Nephron progenitor cell (in vitro differentiated cells): ENCODE results near the gene RIMBP2.

Source experiments
- DNase-seq: peaks from one replicate; pipeline ENCODE4 v3.0.0; 2021
- H3K27ac Mint-ChIP-seq: 2 replicates; pipeline ENCODE4 v1.8.0; 2021; ENCODE audit warnings: mild to moderate bottlenecking, moderate library complexity, mixed read lengths
- H3K27me3 Mint-ChIP-seq: 2 replicates; pipeline ENCODE4 v1.8.0; 2021; ENCODE audit warnings: mild to moderate bottlenecking, low read depth, mixed read lengths; ENCODE audit not compliant: poor library complexity
- H3K36me3 Mint-ChIP-seq: 2 replicates; pipeline ENCODE4 v1.8.0; 2021; ENCODE audit warnings: low read depth, mixed read lengths
- H3K4me1 Mint-ChIP-seq: 2 replicates; pipeline ENCODE4 v1.8.0; 2021; ENCODE audit warnings: mixed read lengths
- H3K4me3 Mint-ChIP-seq: 2 replicates; pipeline ENCODE4 v1.8.0; 2021; ENCODE audit warnings: mild to moderate bottlenecking, moderate library complexity, mixed read lengths
- H3K9me3 Mint-ChIP-seq: 2 replicates; pipeline ENCODE4 v1.8.0; 2021; ENCODE audit warnings: mild to moderate bottlenecking, moderate library complexity, mixed read lengths
- TF ChIP-seq, protein P1 (sequence below): fragments of 200-600 bp; sonication (generic); IDR thresholded peaks from 2 replicates; pipeline ENCODE4 v1.5.0; 2021; ENCODE audit warnings: antibody characterized with exemption

The RIMBP2 gene

GRCh38 chr12:130747867-130748740 lies 32.0 kb upstream of the RIMBP2 start:
- H3K27me3 Mint-ChIP-seq: peaks cover 37% of the 10 kb centered on the region
- TF ChIP-seq, protein P1, sequence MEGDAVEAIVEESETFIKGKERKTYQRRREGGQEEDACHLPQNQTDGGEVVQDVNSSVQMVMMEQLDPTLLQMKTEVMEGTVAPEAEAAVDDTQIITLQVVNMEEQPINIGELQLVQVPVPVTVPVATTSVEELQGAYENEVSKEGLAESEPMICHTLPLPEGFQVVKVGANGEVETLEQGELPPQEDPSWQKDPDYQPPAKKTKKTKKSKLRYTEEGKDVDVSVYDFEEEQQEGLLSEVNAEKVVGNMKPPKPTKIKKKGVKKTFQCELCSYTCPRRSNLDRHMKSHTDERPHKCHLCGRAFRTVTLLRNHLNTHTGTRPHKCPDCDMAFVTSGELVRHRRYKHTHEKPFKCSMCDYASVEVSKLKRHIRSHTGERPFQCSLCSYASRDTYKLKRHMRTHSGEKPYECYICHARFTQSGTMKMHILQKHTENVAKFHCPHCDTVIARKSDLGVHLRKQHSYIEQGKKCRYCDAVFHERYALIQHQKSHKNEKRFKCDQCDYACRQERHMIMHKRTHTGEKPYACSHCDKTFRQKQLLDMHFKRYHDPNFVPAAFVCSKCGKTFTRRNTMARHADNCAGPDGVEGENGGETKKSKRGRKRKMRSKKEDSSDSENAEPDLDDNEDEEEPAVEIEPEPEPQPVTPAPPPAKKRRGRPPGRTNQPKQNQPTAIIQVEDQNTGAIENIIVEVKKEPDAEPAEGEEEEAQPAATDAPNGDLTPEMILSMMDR: peak; percentile 89
- peaks cover 4% of the 10 kb centered on the region for H3K9me3 Mint-ChIP-seq
- DNase-seq: peak; percentile 94
- H3K4me1 Mint-ChIP-seq: peaks cover 5% of the 10 kb centered on the region
- H3K4me3 Mint-ChIP-seq: no peak overlapping the region
- no peaks in the 10 kb centered on the region for H3K36me3 Mint-ChIP-seq
- H3K27ac Mint-ChIP-seq: no peak overlapping the region

- TF ChIP-seq, protein P1: no peak
- H3K4me1 Mint-ChIP-seq: peaks cover 5% of the 10 kb centered on the region
- H3K27me3 Mint-ChIP-seq: peaks cover 27% of the 10 kb centered on the region
- peaks cover 4% of the 10 kb centered on the region for H3K9me3 Mint-ChIP-seq
- no peak for DNase-seq
- no peak overlapping the region for H3K4me3 Mint-ChIP-seq
- no peak overlapping the region for H3K27ac Mint-ChIP-seq
- no peaks in the 10 kb centered on the region for H3K36me3 Mint-ChIP-seq
Measured at GRCh38 chr12:130746546-130746945, 30.4 kb upstream of the RIMBP2 start.

DNA sequence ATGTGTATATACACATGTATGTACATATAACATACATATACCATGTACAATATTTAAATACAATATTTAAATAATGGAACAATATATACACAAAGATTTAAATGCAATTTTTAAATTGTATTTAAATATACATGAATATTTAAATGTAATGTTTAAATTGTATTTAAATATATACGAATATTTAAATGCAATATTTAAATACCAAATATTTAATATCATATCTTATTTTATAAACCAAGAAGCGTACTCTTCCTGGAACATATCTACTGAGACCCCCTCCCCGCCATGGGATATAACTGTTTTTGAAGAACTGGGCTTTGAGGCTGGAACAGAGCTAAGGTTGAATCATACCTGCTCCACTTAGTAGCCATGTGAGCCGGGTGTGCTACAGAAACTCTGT lies 29.8 kb upstream of the RIMBP2 start:
- peaks cover 10% of the 10 kb centered on the region for H3K9me3 Mint-ChIP-seq

GRCh38 chr12:130744274-130744673 lies 28.2 kb upstream of the RIMBP2 start:
- no peak for DNase-seq
- Mint-ChIP-seq H3K9me3 (peaks cover 20% of the 10 kb centered on the region), H3K36me3 (no peaks in the 10 kb centered on the region), H3K27me3 (peaks cover 26% of the 10 kb centered on the region), H3K4me1 (peaks cover 5% of the 10 kb centered on the region), H3K4me3 (no peak overlapping the region), H3K27ac (no peak overlapping the region)
- TF ChIP-seq, protein P1: no peak

More for the DNA sequence above, 29.8 kb upstream of the RIMBP2 start:
- H3K4me3 Mint-ChIP-seq: no peak overlapping the region
- DNase-seq: no peak
- H3K27ac Mint-ChIP-seq: no peak overlapping the region
- H3K36me3 Mint-ChIP-seq: no peaks in the 10 kb centered on the region
- TF ChIP-seq, protein P1: no peak
- H3K27me3 Mint-ChIP-seq: peaks cover 23% of the 10 kb centered on the region
- H3K4me1 Mint-ChIP-seq: peaks cover 5% of the 10 kb centered on the region

GRCh38 chr12:130743606-130744005 lies 27.5 kb upstream of the RIMBP2 start:
- Mint-ChIP-seq H3K9me3 (peaks cover 20% of the 10 kb centered on the region), H3K27ac (no peak overlapping the region), H3K27me3 (peaks cover 28% of the 10 kb centered on the region), H3K36me3 (no peaks in the 10 kb centered on the region), H3K4me3 (no peak overlapping the region), H3K4me1 (peaks cover 5% of the 10 kb centered on the region)
- TF ChIP-seq, protein P1: no peak
- DNase-seq: no peak

DNA sequence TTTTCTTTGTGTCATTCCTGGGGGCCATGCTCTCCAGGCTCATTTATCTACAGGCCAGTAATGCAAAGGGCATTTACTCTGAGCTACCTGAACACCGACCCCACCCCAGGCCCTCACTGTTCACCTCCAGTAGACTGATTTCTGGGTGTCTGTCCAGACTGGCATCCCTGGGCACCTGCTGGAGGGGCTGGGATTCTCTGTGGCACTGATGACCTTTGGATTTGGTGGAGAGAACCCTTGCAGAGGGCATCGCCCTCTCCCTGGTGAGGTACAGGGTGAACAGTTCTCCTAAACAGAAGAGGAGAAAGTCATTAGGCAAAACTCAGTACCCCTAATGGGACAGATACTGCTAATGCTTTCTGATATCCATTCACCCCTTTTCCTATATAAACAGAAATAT lies 27.1 kb upstream of the RIMBP2 start:
- Mint-ChIP-seq H3K4me1 (peaks cover 5% of the 10 kb centered on the region), H3K27me3 (peaks cover 26% of the 10 kb centered on the region), H3K27ac (no peak overlapping the region), H3K36me3 (no peaks in the 10 kb centered on the region), H3K4me3 (no peak overlapping the region), H3K9me3 (peaks cover 20% of the 10 kb centered on the region)
- no peak for DNase-seq
- TF ChIP-seq, protein P1: no peak
